ENCODE results near the gene TXNDC11.

Gene TXNDC11

GRCh38 chr16:11750056-11750455 lies 7.4 kb upstream of the TXNDC11 start:
- DNase-seq (ENCODE audit: low spot score) = no peak

GRCh38 chr16:11748404-11749254 lies 6.0 kb upstream of the TXNDC11 start:
- no peak for DNase-seq (ENCODE audit: low spot score)

- no peak for DNase-seq (ENCODE audit: low spot score)
Measured at GRCh38 chr16:11747949-11748403, 5.3 kb upstream of the TXNDC11 start.

- DNase-seq (ENCODE audit: low spot score) = no peak
Measured at GRCh38 chr16:11744075-11744470, 1.4 kb upstream of the TXNDC11 start.

GRCh38 chr16:11743308-11744074 lies 834 bp upstream of the TXNDC11 start:
- no peak for DNase-seq (ENCODE audit: low spot score)

GRCh38 chr16:11742093-11742535 lies 543 bp downstream of the TXNDC11 start:
- DNase-seq (ENCODE audit: low spot score) = no peak

- DNase-seq (ENCODE audit: low spot score) = no peak
Measured at GRCh38 chr16:11740567-11740966, 2.1 kb downstream of the TXNDC11 start.

- DNase-seq (ENCODE audit: low spot score) = no peak
Measured at GRCh38 chr16:11738742-11739544, 3.7 kb downstream of the TXNDC11 start.

GRCh38 chr16:11737713-11738112 lies 4.9 kb downstream of the TXNDC11 start:
- no peak for DNase-seq (ENCODE audit: low spot score)

- no peak for DNase-seq (ENCODE audit: low spot score)
Measured at GRCh38 chr16:11736903-11737302, 5.8 kb downstream of the TXNDC11 start.

GRCh38 chr16:11735787-11736186 lies 6.9 kb downstream of the TXNDC11 start:
- no peak for DNase-seq (ENCODE audit: low spot score)

- DNase-seq (ENCODE audit: low spot score) = no peak
Measured at GRCh38 chr16:11734653-11735043, 8.0 kb downstream of the TXNDC11 start.

- DNase-seq (ENCODE audit: low spot score) = peak; percentile 43
Measured at GRCh38 chr16:11734025-11734652, 8.5 kb downstream of the TXNDC11 start.

- DNase-seq (ENCODE audit: low spot score) = no peak
Measured at GRCh38 chr16:11731222-11731621, 11.4 kb downstream of the TXNDC11 start.

- DNase-seq (ENCODE audit: low spot score) = no peak
Measured at GRCh38 chr16:11729787-11730186, 12.9 kb downstream of the TXNDC11 start.

GRCh38 chr16:11727796-11728543 lies 14.7 kb downstream of the TXNDC11 start:
- DNase-seq (ENCODE audit: low spot score) = no peak

- DNase-seq (ENCODE audit: low spot score) = no peak
Measured at GRCh38 chr16:11726008-11726407, 16.6 kb downstream of the TXNDC11 start.

GRCh38 chr16:11725457-11725856 lies 17.2 kb downstream of the TXNDC11 start:
- no peak for DNase-seq (ENCODE audit: low spot score)

GRCh38 chr16:11722468-11722808 lies 20.2 kb downstream of the TXNDC11 start:
- DNase-seq (ENCODE audit: low spot score) = no peak

- no peak for DNase-seq (ENCODE audit: low spot score)
Measured at GRCh38 chr16:11721781-11722467, 20.7 kb downstream of the TXNDC11 start.

- DNase-seq (ENCODE audit: low spot score) = no peak
Measured at GRCh38 chr16:11719762-11720161, 22.9 kb downstream of the TXNDC11 start.

Data from hematopoietic multipotent progenitor cell treated with erythropoietin and hydrocortisone succinate and interleukin-3 and kit ligand, for 15 days (in vitro differentiated cells).